Nephron progenitor cell (in vitro differentiated cells): ENCODE results near the gene ATP6V1C2.

Experiments used
- DNase-seq: peaks from one replicate; pipeline ENCODE4 v3.0.0; 2021
- H3K27ac Mint-ChIP-seq: 2 replicates; pipeline ENCODE4 v1.8.0; 2021; ENCODE audit warnings: mild to moderate bottlenecking, moderate library complexity, mixed read lengths
- H3K27me3 Mint-ChIP-seq: 2 replicates; pipeline ENCODE4 v1.8.0; 2021; ENCODE audit warnings: mild to moderate bottlenecking, low read depth, mixed read lengths; ENCODE audit not compliant: poor library complexity
- H3K36me3 Mint-ChIP-seq: 2 replicates; pipeline ENCODE4 v1.8.0; 2021; ENCODE audit warnings: low read depth, mixed read lengths
- H3K4me1 Mint-ChIP-seq: 2 replicates; pipeline ENCODE4 v1.8.0; 2021; ENCODE audit warnings: mixed read lengths
- H3K4me3 Mint-ChIP-seq: 2 replicates; pipeline ENCODE4 v1.8.0; 2021; ENCODE audit warnings: mild to moderate bottlenecking, moderate library complexity, mixed read lengths
- H3K9me3 Mint-ChIP-seq: 2 replicates; pipeline ENCODE4 v1.8.0; 2021; ENCODE audit warnings: mild to moderate bottlenecking, moderate library complexity, mixed read lengths
- CTCF ChIP-seq: fragments of 200-600 bp; sonication (generic); IDR thresholded peaks from 2 replicates; pipeline ENCODE4 v1.5.0; 2021; ENCODE audit warnings: antibody characterized with exemption

Gene ATP6V1C2

GRCh38 chr2:10686176-10686730, 35.2 kb upstream of the ATP6V1C2 start:
- H3K27me3 Mint-ChIP-seq: peaks cover 9% of the 10 kb centered on the region
- no peak overlapping the region for H3K4me3 Mint-ChIP-seq
- no peaks in the 10 kb centered on the region for H3K9me3 Mint-ChIP-seq
- no peak overlapping the region for H3K27ac Mint-ChIP-seq
- peaks cover 10% of the 10 kb centered on the region for H3K4me1 Mint-ChIP-seq
- peaks cover 13% of the 10 kb centered on the region for H3K36me3 Mint-ChIP-seq
- no peak for TF ChIP-seq CTCF
- DNase-seq: no peak

DNA sequence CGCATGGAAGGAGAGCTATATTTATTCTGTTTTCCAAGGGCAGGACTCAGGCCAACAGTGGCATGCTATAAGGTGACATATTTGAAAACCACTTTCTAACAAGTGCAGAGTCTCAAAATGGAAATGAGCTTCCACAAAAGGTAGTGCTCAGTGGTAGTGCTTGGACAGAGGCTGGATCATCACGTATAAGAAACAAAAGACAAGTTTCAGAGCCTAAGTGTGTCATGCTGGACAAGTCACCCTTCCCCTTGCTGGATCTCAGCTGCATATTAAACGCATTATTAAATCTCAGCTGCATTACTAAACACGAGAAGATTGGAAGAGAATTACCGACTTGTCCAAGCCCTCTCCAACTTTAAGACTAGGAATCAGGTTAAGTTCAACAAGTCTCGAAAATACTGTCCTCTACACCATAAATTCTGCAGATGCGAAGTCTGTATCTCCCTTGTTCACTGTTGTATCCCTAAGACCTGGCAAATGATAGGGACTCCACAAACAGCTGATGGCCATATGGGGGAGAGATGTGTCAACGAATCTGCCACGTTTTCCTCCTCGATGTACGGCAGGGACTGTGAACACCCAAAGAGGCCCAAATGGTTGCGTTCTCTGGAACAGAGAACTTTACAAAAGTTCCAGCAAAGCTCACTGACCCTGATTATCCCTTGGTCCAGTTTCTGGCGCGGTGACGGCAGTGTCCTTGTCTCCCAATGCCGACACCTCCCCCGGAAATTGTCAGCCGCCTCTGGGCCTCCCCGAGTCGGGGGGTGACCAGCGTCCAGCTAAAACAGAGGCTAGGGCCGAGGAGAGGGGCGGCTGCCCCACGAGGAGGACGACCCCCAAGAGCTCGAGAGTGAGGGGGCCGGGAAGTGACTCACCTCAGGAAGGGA, 32.3 kb upstream of the ATP6V1C2 start:
- Mint-ChIP-seq H3K36me3 (no peaks in the 10 kb centered on the region), H3K4me1 (peaks cover 11% of the 10 kb centered on the region), H3K27ac (no peak overlapping the region), H3K4me3 (no peak overlapping the region), H3K27me3 (peaks cover 22% of the 10 kb centered on the region), H3K9me3 (no peaks in the 10 kb centered on the region)
- DNase-seq: no peak
- TF ChIP-seq CTCF: no peak

- no peak for DNase-seq
- H3K27ac Mint-ChIP-seq: no peak overlapping the region
- peaks cover 6% of the 10 kb centered on the region for H3K4me1 Mint-ChIP-seq
- no peaks in the 10 kb centered on the region for H3K36me3 Mint-ChIP-seq
- no peaks in the 10 kb centered on the region for H3K9me3 Mint-ChIP-seq
- peaks cover 17% of the 10 kb centered on the region for H3K27me3 Mint-ChIP-seq
- H3K4me3 Mint-ChIP-seq: no peak overlapping the region
- no peak for TF ChIP-seq CTCF
Measured at GRCh38 chr2:10691521-10691920, 29.9 kb upstream of the ATP6V1C2 start.

DNA sequence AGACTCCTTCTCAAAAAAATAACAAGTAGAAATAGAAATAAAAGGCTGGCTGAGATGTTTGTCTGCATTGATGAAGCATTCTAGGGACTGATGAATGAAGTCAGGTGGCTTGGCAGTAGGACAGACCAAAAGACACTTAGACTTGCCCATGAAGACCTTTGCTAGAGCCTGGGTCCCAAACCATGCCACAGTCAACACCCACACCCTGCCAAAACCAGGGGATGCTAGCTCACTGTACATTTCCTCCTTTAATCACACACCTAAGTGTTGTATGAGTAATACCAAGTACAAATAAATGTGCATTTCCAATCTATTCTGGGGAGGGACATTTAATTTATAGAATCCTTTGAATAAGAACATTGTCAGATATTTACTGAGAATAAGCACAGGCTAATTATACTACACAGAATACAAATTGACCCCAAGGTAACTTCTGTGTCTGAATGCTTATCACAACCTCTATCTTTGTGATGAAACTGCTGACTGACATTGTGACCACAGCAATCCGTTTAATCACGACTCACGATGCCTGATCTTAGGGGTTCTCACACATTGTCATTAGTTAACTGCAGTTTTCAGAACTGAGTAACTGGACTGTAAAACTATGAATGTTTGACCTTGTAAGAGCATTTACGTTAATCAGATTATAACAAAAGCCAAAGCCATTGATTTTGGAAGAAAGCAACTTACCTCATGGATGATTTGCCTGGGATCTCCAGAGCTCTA, 21.2 kb upstream of the ATP6V1C2 start:
- no peak for TF ChIP-seq CTCF
- H3K9me3 Mint-ChIP-seq: no peaks in the 10 kb centered on the region
- H3K36me3 Mint-ChIP-seq: no peaks in the 10 kb centered on the region
- H3K27me3 Mint-ChIP-seq: peaks cover 20% of the 10 kb centered on the region
- no peak overlapping the region for H3K27ac Mint-ChIP-seq
- no peak overlapping the region for H3K4me3 Mint-ChIP-seq
- H3K4me1 Mint-ChIP-seq: no peaks in the 10 kb centered on the region
- no peak for DNase-seq

GRCh38 chr2:10704034-10704594, 17.3 kb upstream of the ATP6V1C2 start:
- no peak for DNase-seq

More at GRCh38 chr2:10704034-10704594, 17.3 kb upstream of the ATP6V1C2 start:
- Mint-ChIP-seq H3K27ac (no peak overlapping the region), H3K4me1 (no peaks in the 10 kb centered on the region), H3K9me3 (no peaks in the 10 kb centered on the region), H3K36me3 (no peaks in the 10 kb centered on the region), H3K27me3 (peaks cover 58% of the 10 kb centered on the region), H3K4me3 (no peak overlapping the region)
- no peak for TF ChIP-seq CTCF
